ENCODE measurements around the gene CCDC142. TPM values are rescaled to one million over a fixed set of nuclear protein-coding genes. Genes with fewer than 3 reads are reported as not detected.

Gene CCDC142
- total and polyA plus RNA-seq, 2 donors (not counting 1 experiment from before 2014, with no cell fraction given) = 13.0 to 61.6 TPM

GRCh38 chr2:74532222-74532621 lies 49.4 kb upstream of the CCDC142 start:
- H3K79me2 ChIP-seq (ENCODE audit: control insufficient read depth, insufficient read depth, low read length) = peaks cover 31% of the 10 kb centered on the region
- peak overlapping the region in 1 of 2 donors; percentile 84 for H3K27ac ChIP-seq (ENCODE audit: low read length in 2 of 2)
- POLR2A ChIA-PET = interaction anchor here (0.6 to 1.9 kb wide), 5 partner anchors 12 to 1247 kb away, joined by 3 to 5 read pairs (median 3); partner anchors contain the start of genes CCDC142, FBXO41, PCGF1 and TTC31
- ATAC-seq (ENCODE audit: low read depth) (no peak), DNase-seq (peak; percentile 65)
- H3K4me3 ChIP-seq (ENCODE audit: control extremely low read depth in 1 of 5, extremely low read depth in 1 of 5, insufficient read depth in 1 of 5, low read depth in 2 of 5, low read length in 4 of 5) = no peak overlapping the region
- intact Hi-C loops (cut with micrococcal nuclease) = loop anchor here (5.0 kb wide), 1 partner anchor 35 kb away; the partner anchor contains the start of gene LBX2
- H3K27ac Mint-ChIP-seq = peak overlapping the region; percentile 2
- H3K9me3 Mint-ChIP-seq (ENCODE audit: insufficient read depth) = no peaks in the 10 kb centered on the region
- peaks cover 0 to 30% of the 10 kb centered on the region in 2 experiments for H3K36me3 ChIP-seq (replicated peaks in 1 of 2; ENCODE audit: control extremely low read depth in 1 of 2, control insufficient read depth in 1 of 2, extremely low read depth in 1 of 2, insufficient read depth in 2 of 2, low read length in 1 of 2)
- H3K4me2 ChIP-seq (replicated peaks; ENCODE audit: low read depth, low read length, poor library complexity, severe bottlenecking) = peak overlapping the region; percentile 95
- peaks cover 27 to 35% of the 10 kb centered on the region in 2 donors for H3K4me1 ChIP-seq (ENCODE audit: control insufficient read depth in 2 of 2, insufficient read depth in 2 of 2, low read length in 2 of 2)
- peaks cover 33% of the 10 kb centered on the region for H3K4me1 Mint-ChIP-seq
- CTCF ChIA-PET = interaction anchor here (0.7 to 9.6 kb wide), 27 partner anchors 9 to 708 kb away, joined by 3 to 71 read pairs (median 4); partner anchors contain the start of genes CCDC142, INO80B, PCGF1 and STAMBP
- H2AFZ ChIP-seq (ENCODE audit: insufficient read depth, low read depth, low read length, poor library complexity, severe bottlenecking) = no peak overlapping the region
- H3K27me3 ChIP-seq (replicated peaks in 1 of 4; ENCODE audit: control extremely low read depth in 1 of 4, control insufficient read depth in 3 of 4, insufficient read depth in 4 of 4, low read length in 3 of 4) = no peaks in the 10 kb centered on the region
- H3K9ac ChIP-seq (ENCODE audit: low read length) = no peak overlapping the region
- TF ChIP-seq EZH2 (IDR thresholded peaks at IDR 0.05; ENCODE audit: borderline replicate concordance, insufficient read depth, low read depth, low read length, poor library complexity, severe bottlenecking) (no peak), CTCF (IDR thresholded peaks at IDR 0.05) (peak; percentile 49)
- peaks cover 5% of the 10 kb centered on the region for H4K20me1 ChIP-seq (ENCODE audit: control insufficient read depth, insufficient read depth, low read length, poor library complexity, severe bottlenecking)
- peak overlapping the region; percentile 13 for H3K4me3 Mint-ChIP-seq
- no peaks in the 10 kb centered on the region for H3K27me3 Mint-ChIP-seq
- H3K9me3 ChIP-seq (ENCODE audit: control extremely low read depth in 1 of 3, control insufficient read depth in 2 of 3, insufficient read depth in 1 of 3, low read length in 2 of 3) = no peaks in the 10 kb centered on the region

- H3K4me3 Mint-ChIP-seq = peak overlapping the region; percentile 97
- H3K9ac ChIP-seq (ENCODE audit: low read length) = no peak overlapping the region
- H3K27me3 Mint-ChIP-seq = no peaks in the 10 kb centered on the region
- WGBS (ENCODE audit: insufficient coverage) = 42% methylated on average over 4 of the region's 7 CpGs
- POLR2A ChIA-PET = interaction anchor here (0.6 to 1.9 kb wide), 6 partner anchors 13 to 1247 kb away, joined by 3 to 5 read pairs (median 4); partner anchors contain the start of genes CCDC142, FBXO41, LOXL3 and PCGF1
- TF ChIP-seq EZH2 (IDR thresholded peaks at IDR 0.05; ENCODE audit: borderline replicate concordance, insufficient read depth, low read depth, low read length, poor library complexity, severe bottlenecking) = no peak
- TF ChIP-seq CTCF (IDR thresholded peaks at IDR 0.05) = no peak
- DNase-seq = no peak
- H3K9me3 ChIP-seq (ENCODE audit: control extremely low read depth in 1 of 3, control insufficient read depth in 2 of 3, insufficient read depth in 1 of 3, low read length in 2 of 3) = no peaks in the 10 kb centered on the region
- H3K27me3 ChIP-seq (replicated peaks in 1 of 4; ENCODE audit: control extremely low read depth in 1 of 4, control insufficient read depth in 3 of 4, insufficient read depth in 4 of 4, low read length in 3 of 4) = no peaks in the 10 kb centered on the region
- peaks cover 31% of the 10 kb centered on the region for H3K79me2 ChIP-seq (ENCODE audit: control insufficient read depth, insufficient read depth, low read length)
- no peak overlapping the region for H3K4me3 ChIP-seq (ENCODE audit: control extremely low read depth in 1 of 5, extremely low read depth in 1 of 5, insufficient read depth in 1 of 5, low read depth in 2 of 5, low read length in 4 of 5)
- peak overlapping the region; percentile 96 for H3K27ac Mint-ChIP-seq
- H3K36me3 ChIP-seq (replicated peaks in 1 of 2; ENCODE audit: control extremely low read depth in 1 of 2, control insufficient read depth in 1 of 2, extremely low read depth in 1 of 2, insufficient read depth in 2 of 2, low read length in 1 of 2) = peaks cover 0 to 36% of the 10 kb centered on the region in 2 experiments
- no peak overlapping the region for H2AFZ ChIP-seq (ENCODE audit: insufficient read depth, low read depth, low read length, poor library complexity, severe bottlenecking)
- H3K27ac ChIP-seq (ENCODE audit: low read length in 2 of 2) = peak overlapping the region; percentile 84 to 90
- H3K4me1 Mint-ChIP-seq = peaks cover 37% of the 10 kb centered on the region
- no peaks in the 10 kb centered on the region for H3K9me3 Mint-ChIP-seq (ENCODE audit: insufficient read depth)
- H4K20me1 ChIP-seq (ENCODE audit: control insufficient read depth, insufficient read depth, low read length, poor library complexity, severe bottlenecking) = peaks cover 9% of the 10 kb centered on the region
- peak overlapping the region; percentile 95 for H3K4me2 ChIP-seq (replicated peaks; ENCODE audit: low read depth, low read length, poor library complexity, severe bottlenecking)
- H3K4me1 ChIP-seq (ENCODE audit: control insufficient read depth in 2 of 2, insufficient read depth in 2 of 2, low read length in 2 of 2) = peaks cover 32 to 40% of the 10 kb centered on the region in 2 donors
- CTCF ChIA-PET = interaction anchor here (0.7 to 9.6 kb wide), 30 partner anchors 8 to 708 kb away, joined by 3 to 71 read pairs (median 4); partner anchors contain the start of genes CCDC142, INO80B, PCGF1 and STAMBP
- intact Hi-C loops (cut with micrococcal nuclease) = loop anchor here (2.0 to 5.0 kb wide), 2 partner anchors 34 to 55 kb away; partner anchors contain the start of gene LBX2
- ATAC-seq (ENCODE audit: low read depth) = no peak
These were observed 48.9 kb upstream of the CCDC142 start for GRCh38 chr2:74531666-74532065.
